ENCODE results near the gene GTF2IRD2. TPM values are rescaled to one million over a fixed set of nuclear protein-coding genes. Genes with fewer than 3 reads are reported as not detected.
"Not testable (repeated sequence)": the region's sequence is repeated elsewhere in the genome, so short reads cannot be mapped to it uniquely, and the experiment has no call there.

GTF2IRD2 gene
- total and polyA plus RNA-seq, 2 of the 8 experiments (the other 6 are each of a cell fraction or from before 2014, with no cell fraction given): 4.1 to 4.3 TPM

DNA sequence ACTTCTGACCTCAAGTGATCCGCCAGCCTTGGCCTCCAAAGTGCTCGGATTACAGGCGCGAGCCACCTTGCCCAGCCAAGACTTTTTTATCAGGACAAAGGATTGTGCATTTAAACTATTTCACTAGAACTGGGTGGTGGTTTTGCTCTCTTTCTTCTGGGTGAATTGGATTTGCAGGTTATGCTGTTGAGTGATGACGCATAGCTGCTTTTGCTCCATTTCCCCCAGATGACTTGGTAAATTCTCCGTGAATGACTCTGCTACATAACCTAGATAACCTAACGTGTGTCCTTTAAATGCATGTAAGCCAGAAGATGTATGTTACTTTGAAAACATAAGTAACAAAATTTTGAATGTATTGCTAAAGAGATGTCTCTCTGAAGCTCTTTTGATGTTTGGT, 93.1 kb downstream of the GTF2IRD2 start:
- H3K9me3 ChIP-seq (ENCODE audit: insufficient read depth in 2 of 2, low read depth in 1 of 2, low read length in 1 of 2); H3K18ac ChIP-seq (ENCODE audit: extremely low read depth, low read length); H2BK5ac ChIP-seq (ENCODE audit: low read depth, low read length); H2BK12ac ChIP-seq (ENCODE audit: low read depth, low read length); H3K23ac ChIP-seq (ENCODE audit: insufficient read length); H2BK120ac ChIP-seq (replicated peaks; ENCODE audit: low read depth, low read length); H4K20me1 ChIP-seq (replicated peaks in 1 of 2; ENCODE audit: control insufficient read depth in 1 of 2, insufficient read depth in 2 of 2, low read length in 2 of 2); H3K79me2 ChIP-seq (ENCODE audit: control insufficient read depth in 1 of 2, insufficient read depth in 2 of 2, low read length in 2 of 2); FAIRE-seq; H2AFZ ChIP-seq (ENCODE audit: low read length); H3K4me2 ChIP-seq (ENCODE audit: insufficient read depth in 1 of 2, low read depth in 2 of 2, low read length in 2 of 2); H4K5ac ChIP-seq (ENCODE audit: insufficient read length, low read depth, low read length); H4K8ac ChIP-seq (ENCODE audit: extremely low read depth, insufficient read depth, low read length); H3K27ac ChIP-seq (ENCODE audit: low read depth, low read length); H3K36me3 ChIP-seq (ENCODE audit: control insufficient read depth in 2 of 4, insufficient read depth in 4 of 4, low read length in 3 of 4); H2BK15ac ChIP-seq (ENCODE audit: low read length); H3K4me3 ChIP-seq (ENCODE audit: extremely low read depth in 1 of 4, insufficient read depth in 2 of 4, low read depth in 3 of 4, low read length in 4 of 4); H3K79me1 ChIP-seq (ENCODE audit: low read depth, low read length); H3K9ac ChIP-seq (replicated peaks in 1 of 4; ENCODE audit: extremely low read depth in 1 of 4, low read depth in 3 of 4, low read length in 3 of 4); H3K56ac ChIP-seq (replicated peaks; ENCODE audit: insufficient read length, low read depth, low read length); H3K4ac ChIP-seq (replicated peaks; ENCODE audit: insufficient read length, low read depth, low read length); DNase-seq (ENCODE audit: low read depth in 1 of 2, low spot score in 2 of 2); H4K91ac ChIP-seq (replicated peaks; ENCODE audit: insufficient read length, low read length); H3K14ac ChIP-seq (ENCODE audit: insufficient read length); H3K27me3 ChIP-seq (replicated peaks in 1 of 4; ENCODE audit: control insufficient read depth in 3 of 4, extremely low read depth in 1 of 4, insufficient read depth in 3 of 4, low read length in 3 of 4); H2BK20ac ChIP-seq (ENCODE audit: low read length); H3K4me1 ChIP-seq (replicated peaks in 1 of 4; ENCODE audit: control insufficient read depth in 3 of 4, insufficient read depth in 4 of 4, low read length in 3 of 4); POLR2A ChIA-PET (ENCODE audit: partially characterized antibody); H2AK5ac ChIP-seq (ENCODE audit: low read depth, low read length); CTCF ChIA-PET (ENCODE audit: partially characterized antibody); H3K23me2 ChIP-seq (ENCODE audit: low read depth, low read length): not testable (repeated sequence)
- WGBS, 2 experiments (ENCODE audit: extremely low coverage in 1 of 2, insufficient coverage in 1 of 2, insufficient read length in 1 of 2, insufficient replicate concordance in 2 of 2, low coverage in 1 of 2, low lambda C conversion rate in 2 of 2, missing lambda C conversion rate in 1 of 2): no CpG with 5 or more reads among the region's 7 CpGs

DNA sequence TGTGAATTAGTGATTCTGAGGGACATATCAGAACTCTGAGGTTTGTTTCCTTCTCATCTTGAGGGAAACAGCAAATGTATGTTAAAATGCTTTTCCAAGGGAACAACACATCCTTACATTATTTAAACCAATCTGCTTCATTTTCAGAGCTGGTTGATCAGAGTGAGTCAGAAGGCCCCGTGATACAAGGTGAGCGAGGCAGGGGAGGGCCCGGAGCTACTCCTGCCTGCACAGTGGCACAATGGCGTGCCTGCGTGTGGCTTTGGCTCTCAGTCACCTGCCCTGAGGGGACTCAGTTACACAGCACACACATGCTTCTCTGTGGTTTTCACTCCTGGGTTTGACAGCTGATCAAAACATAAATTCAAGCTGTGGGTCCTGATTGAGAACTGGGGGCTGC, 94.7 kb downstream of the GTF2IRD2 start:
- H3K18ac ChIP-seq (ENCODE audit: extremely low read depth, low read length); H3K23me2 ChIP-seq (ENCODE audit: low read depth, low read length); H2BK120ac ChIP-seq (replicated peaks; ENCODE audit: low read depth, low read length); H2BK12ac ChIP-seq (ENCODE audit: low read depth, low read length); H2BK15ac ChIP-seq (ENCODE audit: low read length); H3K4ac ChIP-seq (replicated peaks; ENCODE audit: insufficient read length, low read depth, low read length); H3K27me3 ChIP-seq (replicated peaks in 1 of 4; ENCODE audit: control insufficient read depth in 3 of 4, extremely low read depth in 1 of 4, insufficient read depth in 3 of 4, low read length in 3 of 4); H3K14ac ChIP-seq (ENCODE audit: insufficient read length); H3K56ac ChIP-seq (replicated peaks; ENCODE audit: insufficient read length, low read depth, low read length); H3K4me2 ChIP-seq (ENCODE audit: insufficient read depth in 1 of 2, low read depth in 2 of 2, low read length in 2 of 2); CTCF ChIA-PET (ENCODE audit: partially characterized antibody); H2BK5ac ChIP-seq (ENCODE audit: low read depth, low read length); H4K20me1 ChIP-seq (replicated peaks in 1 of 2; ENCODE audit: control insufficient read depth in 1 of 2, insufficient read depth in 2 of 2, low read length in 2 of 2); H3K9me3 ChIP-seq (ENCODE audit: insufficient read depth in 2 of 2, low read depth in 1 of 2, low read length in 1 of 2); H3K79me1 ChIP-seq (ENCODE audit: low read depth, low read length); H2AFZ ChIP-seq (ENCODE audit: low read length); H4K8ac ChIP-seq (ENCODE audit: extremely low read depth, insufficient read depth, low read length); H4K91ac ChIP-seq (replicated peaks; ENCODE audit: insufficient read length, low read length); H3K27ac ChIP-seq (ENCODE audit: low read depth, low read length); H3K4me1 ChIP-seq (replicated peaks in 1 of 4; ENCODE audit: control insufficient read depth in 3 of 4, insufficient read depth in 4 of 4, low read length in 3 of 4); FAIRE-seq; H2BK20ac ChIP-seq (ENCODE audit: low read length); H3K9ac ChIP-seq (replicated peaks in 1 of 4; ENCODE audit: extremely low read depth in 1 of 4, low read depth in 3 of 4, low read length in 3 of 4); H2AK5ac ChIP-seq (ENCODE audit: low read depth, low read length); H4K5ac ChIP-seq (ENCODE audit: insufficient read length, low read depth, low read length); DNase-seq (ENCODE audit: low read depth in 1 of 2, low spot score in 2 of 2); H3K4me3 ChIP-seq (ENCODE audit: extremely low read depth in 1 of 4, insufficient read depth in 2 of 4, low read depth in 3 of 4, low read length in 4 of 4); POLR2A ChIA-PET (ENCODE audit: partially characterized antibody); H3K23ac ChIP-seq (ENCODE audit: insufficient read length); H3K79me2 ChIP-seq (ENCODE audit: control insufficient read depth in 1 of 2, insufficient read depth in 2 of 2, low read length in 2 of 2); H3K36me3 ChIP-seq (ENCODE audit: control insufficient read depth in 2 of 4, insufficient read depth in 4 of 4, low read length in 3 of 4): not testable (repeated sequence)
- no CpG with 5 or more reads among the region's 5 CpGs for WGBS, 2 experiments (ENCODE audit: extremely low coverage in 1 of 2, insufficient coverage in 1 of 2, insufficient read length in 1 of 2, insufficient replicate concordance in 2 of 2, low coverage in 1 of 2, low lambda C conversion rate in 2 of 2, missing lambda C conversion rate in 1 of 2)
